Ascending aorta (tissue), 2 donors: ENCODE measurements around the gene PARD3B. TPM values are rescaled to one million over a fixed set of nuclear protein-coding genes. Genes with fewer than 3 reads are reported as not detected.

ENCODE experiments used
- DNase-seq, 2 donors: peaks; one replicate each; pipeline ENCODE4 v3.0.0-alpha.2; 2019; ENCODE audit warnings: low spot score in 2 of 2
- H3K27ac ChIP-seq, 2 donors: fragments of 200-600 bp; sonication (generic); one replicate each; pipeline ENCODE4 v1.5.1; 2016 to 2017; ENCODE audit warnings: mild to moderate bottlenecking in 1 of 2
- H3K27me3 ChIP-seq: fragments of 200-600 bp; sonication (generic); one replicate; pipeline ENCODE4 v1.5.1; 2017
- H3K36me3 ChIP-seq, 2 donors: fragments of 200-600 bp; sonication (generic); one replicate each; pipeline ENCODE4 v1.5.1; 2016
- H3K4me1 ChIP-seq, 2 donors: fragments of 200-600 bp; sonication (generic); one replicate each; pipeline ENCODE4 v1.5.1; 2016 to 2017; ENCODE audit warnings: mild to moderate bottlenecking in 1 of 2
- H3K4me3 ChIP-seq, 2 donors: fragments of 200-600 bp; sonication (generic); one replicate each; pipeline ENCODE4 v1.5.1; 2016 to 2017; ENCODE audit warnings: mild to moderate bottlenecking in 1 of 2
- H3K9me3 ChIP-seq, 2 donors: fragments of 200-600 bp; sonication (generic); one replicate each; pipeline ENCODE4 v1.5.1; 2016
- CTCF ChIP-seq, 3 experiments: fragments of 200-600 bp in 2 of 3; fragments of 450-650 bp in 1 of 3; sonication (generic) in 2 of 3; IDR thresholded peaks; one replicate each; pipeline ENCODE4 v1.5.1; 2016 to 2019; ENCODE audit warnings: antibody characterized with exemption in 3 of 3, mild to moderate bottlenecking in 1 of 3, moderate library complexity in 1 of 3
- intact Hi-C: fragments of 100-400 bp; cut with DNase I; formaldehyde crosslinking; loops from one replicate; pipeline ENCODE4 v1.15.1; 2023
- total RNA-seq: library from RNA; depleted of rRNA; stranded (reverse); fragments of >200 nt; gene quantifications from one replicate; pipeline ENCODE4 v1.1.0, GENCODE V29; 2016

Gene PARD3B
- total RNA-seq, 1 donor from 2014 or later, result 9.5 TPM

GRCh38 chr2:204678031-204678430 is 132.8 kb downstream of the PARD3B start:
- DNase-seq, result no peak
- TF ChIP-seq CTCF (IDR thresholded peaks at IDR 0.05), result no peak
- no peaks in the 10 kb centered on the region for H3K9me3 ChIP-seq
- H3K27me3 ChIP-seq, result no peaks in the 10 kb centered on the region
- peaks cover 0 to 9% of the 10 kb centered on the region in 2 donors for H3K4me1 ChIP-seq
- no peak overlapping the region for H3K27ac ChIP-seq
- H3K4me3 ChIP-seq, result no peak overlapping the region
- intact Hi-C loops, result no loop called here
- H3K36me3 ChIP-seq, result no peaks in the 10 kb centered on the region

DNA sequence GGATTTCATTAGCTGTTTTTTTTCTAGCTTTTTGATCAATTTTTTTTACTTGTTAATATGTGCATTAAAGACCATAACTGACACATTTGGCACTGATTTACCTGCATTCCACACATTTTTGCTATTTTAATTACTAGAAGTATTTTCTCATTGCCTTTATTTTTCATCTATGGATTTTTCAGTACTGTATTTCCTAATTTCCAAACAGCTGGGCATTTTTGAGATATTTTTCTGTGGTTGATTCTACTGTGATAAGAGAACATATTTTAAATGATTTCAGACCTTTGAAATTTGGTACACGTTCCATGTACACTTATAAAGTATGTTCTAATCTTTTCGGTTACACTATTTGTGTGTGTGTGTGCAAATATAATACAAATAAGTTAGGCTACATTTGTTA is 135.3 kb downstream of the PARD3B start:
- intact Hi-C loops, result no loop called here
- no peak overlapping the region for H3K4me3 ChIP-seq
- no peaks in the 10 kb centered on the region for H3K36me3 ChIP-seq
- DNase-seq, result no peak
- no peaks in the 10 kb centered on the region for H3K27me3 ChIP-seq
- TF ChIP-seq CTCF (IDR thresholded peaks at IDR 0.05), result no peak
- H3K4me1 ChIP-seq, result peaks cover 0 to 12% of the 10 kb centered on the region in 2 donors
- no peak overlapping the region for H3K27ac ChIP-seq
- no peaks in the 10 kb centered on the region for H3K9me3 ChIP-seq

- no peak for DNase-seq
- no peak overlapping the region for H3K27ac ChIP-seq
- TF ChIP-seq CTCF (IDR thresholded peaks at IDR 0.05), result no peak
These were observed 136.1 kb downstream of the PARD3B start for GRCh38 chr2:204681412-204681811.

DNA sequence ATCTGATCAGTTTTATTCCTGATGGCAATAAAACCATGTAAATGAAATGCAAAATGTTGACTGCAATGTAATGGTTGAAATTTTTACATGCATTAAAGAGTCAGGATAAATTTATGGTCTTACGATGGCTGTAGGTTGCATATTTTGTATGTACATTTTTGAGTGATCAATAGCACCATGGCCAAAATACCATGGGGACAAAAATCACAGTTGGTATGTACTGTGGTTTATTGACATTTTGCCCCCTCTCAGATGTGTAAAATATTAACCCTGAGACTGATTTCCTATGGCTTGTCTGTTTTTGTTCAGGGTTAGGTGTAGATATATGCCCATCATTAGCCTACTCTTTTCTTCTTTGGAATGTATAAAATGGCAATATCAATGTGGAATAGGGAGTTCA is 138.1 kb downstream of the PARD3B start:
- H3K27me3 ChIP-seq, result no peaks in the 10 kb centered on the region
- H3K27ac ChIP-seq, result no peak overlapping the region
- intact Hi-C loops, result no loop called here
- peaks cover 0 to 12% of the 10 kb centered on the region in 2 donors for H3K4me1 ChIP-seq
- no peak for TF ChIP-seq CTCF (IDR thresholded peaks at IDR 0.05)
- H3K9me3 ChIP-seq, result no peaks in the 10 kb centered on the region
- no peaks in the 10 kb centered on the region for H3K36me3 ChIP-seq
- H3K4me3 ChIP-seq, result no peak overlapping the region
- no peak for DNase-seq

More at GRCh38 chr2:204681412-204681811, 136.1 kb downstream of the PARD3B start:
- H3K4me1 ChIP-seq, result peaks cover 0 to 12% of the 10 kb centered on the region in 2 donors
- no peaks in the 10 kb centered on the region for H3K36me3 ChIP-seq
- H3K4me3 ChIP-seq, result no peak overlapping the region
- intact Hi-C loops, result no loop called here
- no peaks in the 10 kb centered on the region for H3K27me3 ChIP-seq
- H3K9me3 ChIP-seq, result no peaks in the 10 kb centered on the region

- intact Hi-C loops, result no loop called here
- H3K4me1 ChIP-seq, result peaks cover 0 to 8% of the 10 kb centered on the region in 2 donors
- no peaks in the 10 kb centered on the region for H3K36me3 ChIP-seq
- no peaks in the 10 kb centered on the region for H3K27me3 ChIP-seq
- no peaks in the 10 kb centered on the region for H3K9me3 ChIP-seq
- no peak for DNase-seq
- H3K27ac ChIP-seq, result no peak overlapping the region
- no peak for TF ChIP-seq CTCF (IDR thresholded peaks at IDR 0.05)
- H3K4me3 ChIP-seq, result no peak overlapping the region
These were observed 141.1 kb downstream of the PARD3B start for GRCh38 chr2:204686406-204686805.

DNA sequence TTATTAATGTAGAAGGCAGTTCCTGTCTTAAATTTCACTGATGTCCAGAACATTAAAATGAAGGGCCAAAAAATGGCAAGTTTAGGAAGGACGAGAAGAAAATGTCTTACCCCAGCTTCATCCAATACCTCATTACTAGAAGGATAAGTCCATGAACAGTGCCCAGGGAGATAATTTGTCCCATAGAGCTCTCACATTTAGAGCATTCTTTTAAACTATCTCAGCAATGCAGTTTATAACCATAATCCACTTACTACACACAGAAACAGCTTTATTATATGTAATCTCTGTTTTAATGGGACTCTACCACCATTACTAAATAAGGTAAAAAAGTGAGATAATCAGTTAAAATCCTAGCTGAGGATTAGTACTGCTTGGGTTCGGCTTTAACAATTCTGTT is 142.5 kb downstream of the PARD3B start:
- peaks cover 0 to 8% of the 10 kb centered on the region in 2 donors for H3K4me1 ChIP-seq
- intact Hi-C loops, result no loop called here

More for the DNA sequence above, 142.5 kb downstream of the PARD3B start:
- Histone ChIP-seq H3K9me3 (no peaks in the 10 kb centered on the region), H3K36me3 (no peaks in the 10 kb centered on the region), H3K4me3 (no peak overlapping the region), H3K27ac (no peak overlapping the region), H3K27me3 (no peaks in the 10 kb centered on the region)
- TF ChIP-seq CTCF (IDR thresholded peaks at IDR 0.05), result no peak
- no peak for DNase-seq
